HG03439 (cell line): ENCODE data around the gene UBA1.

ENCODE experiments used
- ATAC-seq: cut with Tn5 transposase; IDR thresholded peaks from one replicate; pipeline ENCODE4 v1.9.1; 2021; ENCODE audit warnings: mild to moderate bottlenecking, moderate library complexity; ENCODE audit not compliant: unreplicated experiment

Gene UBA1

GRCh38 chrX:47193475-47194193 lies at the start of gene UBA1:
Gene UBA1, plus strand, starts transcription at chrX:47193829. Its CDS starts 4,974 bp downstream, at chrX:47198803.
- peak; percentile 56 for ATAC-seq

GRCh38 chrX:47143894-47144625 lies 49.6 kb upstream of the UBA1 start:
- ATAC-seq = no peak

GRCh38 chrX:47144626-47145394 lies 48.8 kb upstream of the UBA1 start, which contains the start of the genes NDUFB11 and RBM10:
Gene NDUFB11, minus strand, starts transcription at chrX:47144702. Its CDS starts 23 bp downstream, at chrX:47144679.
Gene RBM10, plus strand, starts transcription at chrX:47145221. Its CDS starts 2,261 bp downstream, at chrX:47147482.
- ATAC-seq = peak; percentile 84

- peak; percentile 16 for ATAC-seq
These were observed 48.1 kb upstream of the UBA1 start for GRCh38 chrX:47145395-47146120.

- no peak for ATAC-seq
These were observed 47.3 kb upstream of the UBA1 start for GRCh38 chrX:47146121-47146935.

- no peak for ATAC-seq
These were observed 46.4 kb upstream of the UBA1 start for GRCh38 chrX:47146936-47147859.

DNA sequence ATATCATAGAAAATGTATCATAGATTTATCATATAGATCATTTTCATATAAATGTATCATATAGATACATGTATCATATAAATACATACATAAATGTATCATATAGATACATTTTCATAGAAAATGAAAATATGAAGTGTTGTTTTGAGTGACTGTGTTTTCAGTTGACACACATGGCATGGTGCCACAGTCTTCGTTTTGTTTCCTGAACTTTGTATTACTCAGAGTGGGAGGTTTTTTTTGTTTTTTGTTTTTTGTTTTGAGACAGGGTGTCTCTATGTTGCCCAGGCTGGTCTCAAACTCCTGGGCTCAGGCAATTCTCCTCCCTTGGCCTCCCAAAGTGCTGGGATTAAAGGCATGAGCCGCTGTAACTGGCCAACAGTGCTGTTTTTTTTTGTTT lies 44.7 kb upstream of the UBA1 start:
- ATAC-seq = no peak

DNA sequence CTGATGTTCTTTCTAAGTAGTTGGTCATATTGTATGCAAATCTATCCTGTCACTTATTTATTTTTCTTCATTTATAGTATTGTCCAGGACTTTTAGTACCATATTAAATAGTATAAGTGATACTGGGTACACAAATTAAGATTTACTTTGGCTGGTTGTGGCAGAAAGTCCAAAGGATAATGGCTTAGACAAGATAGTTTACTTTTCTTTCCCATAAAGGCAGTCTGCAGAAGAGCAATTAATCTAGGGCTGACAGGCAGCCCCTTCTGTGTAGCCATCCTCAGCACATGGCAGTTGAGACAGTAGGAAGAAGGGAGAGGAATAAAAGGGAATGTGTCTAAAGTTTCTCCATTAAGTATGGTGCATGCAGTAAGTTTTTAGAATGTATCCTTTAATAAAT lies 42.2 kb upstream of the UBA1 start:
- ATAC-seq = no peak

DNA sequence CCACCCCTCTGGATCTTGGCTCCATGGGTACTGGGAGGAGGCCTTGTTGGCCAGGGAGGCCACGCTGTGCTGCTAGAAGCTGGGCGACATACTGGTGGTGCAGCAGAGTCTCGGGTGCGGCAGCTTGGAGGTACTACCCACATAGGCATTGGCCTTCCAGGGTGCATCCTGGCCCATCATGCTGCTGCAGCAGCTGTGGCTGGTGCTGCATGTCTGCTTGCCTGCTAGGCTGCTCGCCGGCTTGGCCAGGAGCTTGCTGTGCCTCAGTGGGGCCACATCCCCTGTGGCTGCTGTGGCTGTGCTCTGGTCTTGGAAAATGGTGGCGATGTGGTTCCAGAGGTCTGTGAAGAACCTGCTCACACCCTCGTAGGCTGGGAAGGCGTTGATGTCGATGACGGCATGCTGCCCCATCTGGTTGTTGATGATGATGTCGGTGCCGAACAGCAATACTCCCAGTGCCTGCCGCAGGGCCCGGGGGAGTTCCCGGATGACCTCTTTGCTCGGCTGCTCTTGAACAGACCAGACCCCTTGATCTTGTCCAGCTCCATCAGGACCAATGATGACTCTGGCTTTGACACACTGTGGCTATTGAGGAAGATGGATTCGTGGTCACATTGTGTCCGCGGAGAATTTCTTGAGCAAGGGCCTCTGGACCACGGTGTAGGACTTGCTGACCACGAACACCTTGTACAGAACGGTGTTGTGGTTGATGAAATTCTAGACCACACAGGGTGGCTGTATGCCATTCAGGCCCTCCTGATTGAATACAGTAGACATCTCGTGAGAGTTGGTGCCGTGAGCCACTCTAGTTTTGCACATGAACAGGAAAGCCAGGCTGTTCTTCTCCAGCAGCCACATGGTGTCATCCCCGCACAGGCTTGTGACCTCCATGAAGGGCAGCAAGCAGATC lies 36.8 kb upstream of the UBA1 start:
- ATAC-seq = no peak

- no peak for ATAC-seq
These were observed 35.5 kb upstream of the UBA1 start for GRCh38 chrX:47158131-47158530.

GRCh38 chrX:47158781-47159180 lies 34.8 kb upstream of the UBA1 start:
- no peak for ATAC-seq

- no peak for ATAC-seq
These were observed 32.8 kb upstream of the UBA1 start for GRCh38 chrX:47160781-47161180.

GRCh38 chrX:47162927-47163583 lies 30.6 kb upstream of the UBA1 start:
- no peak for ATAC-seq

GRCh38 chrX:47164420-47164819 lies 29.2 kb upstream of the UBA1 start:
- ATAC-seq = no peak

DNA sequence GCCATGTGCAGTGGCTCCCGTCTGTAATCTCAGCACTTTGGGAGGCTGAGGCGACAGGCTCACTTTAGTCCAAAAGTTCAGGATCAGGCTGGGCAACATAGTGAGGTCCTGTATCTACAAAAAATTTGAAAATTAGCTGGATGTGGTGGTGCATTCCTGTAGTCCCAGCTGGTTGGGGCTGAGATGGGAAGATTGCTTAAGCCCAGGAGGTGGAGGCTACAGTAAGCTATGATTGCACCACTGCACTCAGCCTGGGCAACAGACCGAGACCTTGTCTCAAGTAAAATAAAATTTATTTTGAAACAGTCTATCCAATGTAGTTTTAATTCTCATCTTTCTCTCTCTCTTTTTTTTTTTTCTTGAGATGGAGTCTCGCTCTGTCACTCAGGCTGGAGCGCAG lies 27.5 kb upstream of the UBA1 start:
- ATAC-seq = no peak

DNA sequence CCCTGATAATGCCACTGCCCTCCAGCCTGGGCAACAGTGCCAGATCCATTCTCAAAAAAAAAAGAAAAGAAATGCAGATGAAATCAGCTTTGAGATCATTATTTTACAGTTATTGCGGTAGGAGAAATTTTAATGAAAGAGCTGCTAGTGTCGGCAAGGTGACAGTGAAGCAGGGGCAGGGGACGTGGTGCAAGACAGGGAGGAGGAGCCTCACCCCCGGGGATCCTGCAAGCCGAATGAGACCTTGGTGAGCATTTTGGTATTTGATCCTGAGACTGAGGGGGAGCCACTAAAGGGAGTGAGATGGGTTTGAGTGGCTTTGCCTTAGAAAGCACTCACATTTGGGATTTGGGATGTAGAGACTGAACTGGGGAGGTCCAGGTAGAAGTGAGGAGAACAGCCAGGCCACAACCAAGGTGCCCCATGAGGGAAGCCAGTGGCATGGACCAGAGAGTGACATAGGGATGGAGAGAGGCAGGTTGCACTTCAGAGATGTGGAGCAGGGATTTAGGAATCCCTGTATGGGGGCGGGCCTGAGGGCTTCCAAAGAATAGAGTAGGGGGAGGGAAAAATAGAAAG lies 25.0 kb upstream of the UBA1 start:
- no peak for ATAC-seq

GRCh38 chrX:47169273-47169672 lies 24.4 kb upstream of the UBA1 start:
- ATAC-seq = no peak
